ENCODE results near the gene SLC6A14.

SLC6A14 gene

DNA sequence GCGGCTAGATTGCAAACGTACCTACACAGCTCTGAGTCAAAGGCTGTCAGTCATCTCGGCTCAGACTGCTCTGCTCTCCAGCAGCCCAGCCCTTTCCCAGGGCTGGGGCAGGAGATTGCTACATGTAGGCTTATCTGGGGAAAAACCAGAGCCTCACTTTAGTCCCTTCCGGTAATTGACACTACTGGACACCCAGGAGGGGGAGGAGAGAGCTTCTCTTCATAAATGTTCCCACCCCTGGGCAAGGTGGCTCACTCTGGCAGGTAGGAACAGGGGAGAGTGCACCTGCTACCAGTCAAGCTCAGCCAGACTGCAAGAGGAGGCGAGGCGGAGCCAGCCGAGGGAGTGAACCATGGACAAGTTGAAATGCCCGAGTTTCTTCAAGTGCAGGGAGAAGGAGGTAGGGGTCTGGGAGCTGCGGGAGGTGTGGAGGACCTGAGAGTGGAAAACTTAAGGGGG lies at the start of gene SLC6A14:
TSS of gene SLC6A14 (plus strand) at position 249 of the 459 bp plus-strand sequence. CDS start at position 353, 104 bp downstream.
- no peak for DNase-seq

- DNase-seq: no peak
These were observed 40.7 kb upstream of the SLC6A14 start for GRCh38 chrX:116395752-116396151.

GRCh38 chrX:116399681-116400080 lies 36.7 kb upstream of the SLC6A14 start:
- no peak for DNase-seq

DNA sequence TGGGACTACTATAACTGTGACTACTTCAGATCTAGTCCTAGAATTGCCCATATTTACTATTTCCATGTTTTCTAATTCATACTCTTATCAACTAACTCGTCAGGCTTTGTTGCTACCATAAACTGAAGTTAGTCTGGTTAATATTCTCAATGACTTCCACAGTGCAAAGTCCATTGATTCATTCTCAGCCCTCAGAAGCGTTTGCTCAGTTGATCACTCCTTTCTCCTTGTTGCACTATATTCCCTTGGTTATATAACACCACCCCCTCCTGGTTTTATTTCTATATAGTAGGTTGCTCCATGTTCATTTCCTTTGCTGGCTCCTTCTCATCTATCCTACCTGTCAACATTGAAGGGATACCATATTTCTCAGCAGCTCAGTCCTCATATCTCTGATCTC lies 27.2 kb upstream of the SLC6A14 start:
- no peak for DNase-seq

- no peak for DNase-seq
These were observed 23.1 kb upstream of the SLC6A14 start for GRCh38 chrX:116413273-116413672.

GRCh38 chrX:116417214-116417613 lies 19.2 kb upstream of the SLC6A14 start:
- DNase-seq: no peak

GRCh38 chrX:116417968-116418367 lies 18.4 kb upstream of the SLC6A14 start:
- no peak for DNase-seq

DNA sequence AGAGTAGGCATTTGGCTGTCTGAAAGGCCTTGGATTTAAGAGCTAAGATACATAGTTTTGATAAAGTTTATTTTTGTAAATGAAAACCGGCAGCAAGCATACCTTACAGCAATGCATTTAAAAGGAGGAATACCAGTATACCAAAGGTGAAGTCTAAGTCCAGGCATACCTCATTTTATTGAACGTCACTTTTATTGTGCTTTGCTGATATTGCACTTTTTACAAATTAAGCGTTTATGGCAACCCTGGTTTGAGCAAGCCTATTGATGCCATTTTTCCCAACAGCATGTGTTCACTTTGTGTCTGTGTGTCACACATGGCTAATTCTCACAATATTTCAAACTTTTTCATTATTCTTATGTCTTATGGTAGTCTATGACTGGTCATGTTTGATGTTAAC lies 8.4 kb upstream of the SLC6A14 start:
- no peak for DNase-seq

- DNase-seq: no peak
These were observed 809 bp upstream of the SLC6A14 start for GRCh38 chrX:116435597-116435996.

DNA sequence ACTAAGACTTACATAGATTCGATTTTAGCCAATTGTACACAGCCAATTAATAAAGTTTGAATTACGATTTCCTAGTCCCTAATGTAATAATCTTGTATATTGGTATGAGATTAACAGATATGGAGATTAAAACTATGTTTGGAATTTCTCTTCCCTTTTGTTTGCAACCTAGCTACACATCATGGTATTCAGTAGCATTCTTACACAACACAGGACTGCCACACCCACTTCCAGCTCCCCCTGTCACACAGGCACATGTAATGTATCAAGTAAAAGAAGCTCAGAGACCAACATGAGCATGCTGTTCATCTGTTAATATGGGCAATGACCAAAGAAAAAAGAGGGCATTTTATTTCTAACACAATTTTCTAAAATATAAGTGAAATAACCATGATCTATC lies 12.8 kb downstream of the SLC6A14 start:
- no peak for DNase-seq

GRCh38 chrX:116462822-116463221 lies 26.4 kb downstream of the SLC6A14 start, which contains the start of gene CT83:
TSS of gene CT83 (minus strand) at chrX:116462976. CDS start at chrX:116462856, 120 bp downstream.
- DNase-seq: no peak

DNA sequence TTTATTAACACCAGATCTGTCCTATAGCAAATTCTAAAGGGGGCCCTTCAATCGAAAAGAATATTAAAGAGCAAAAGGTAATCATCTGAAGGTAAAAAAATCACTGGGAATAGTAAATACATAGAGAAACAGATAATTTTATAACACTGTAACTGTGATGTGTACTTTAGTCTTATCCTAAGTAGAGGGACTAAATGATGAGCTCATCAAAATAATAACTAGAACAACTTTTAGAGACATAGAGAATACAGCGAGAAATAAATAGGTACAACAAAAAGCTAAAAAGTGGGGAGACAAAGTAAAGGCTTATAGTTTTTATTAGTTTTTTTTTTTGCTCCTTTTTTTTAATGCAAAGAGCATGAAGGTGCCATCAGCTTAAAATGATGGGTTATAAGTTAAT lies 43.7 kb downstream of the SLC6A14 start:
- no peak for DNase-seq

- no peak for DNase-seq
These were observed 53.7 kb downstream of the SLC6A14 start for GRCh38 chrX:116490104-116490503.

DNA sequence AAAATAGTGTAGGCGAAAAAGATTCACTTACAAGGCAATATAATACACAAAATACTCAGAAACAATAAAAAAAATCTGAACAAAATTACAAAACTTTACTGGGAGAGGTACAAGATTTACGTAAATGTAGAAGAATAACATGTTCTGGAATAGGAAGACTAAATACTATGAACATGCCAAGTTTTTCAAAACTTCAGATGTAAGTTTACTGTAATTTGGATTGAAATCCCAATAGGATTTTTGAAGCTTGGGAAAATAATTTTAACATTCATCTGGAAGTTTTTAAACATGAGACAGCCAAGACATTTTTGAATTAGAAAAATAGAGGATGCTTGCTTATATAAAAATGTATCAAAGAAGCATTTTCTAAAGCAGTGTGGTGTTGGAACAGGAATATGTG lies 56.9 kb downstream of the SLC6A14 start:
- DNase-seq: no peak

DNA sequence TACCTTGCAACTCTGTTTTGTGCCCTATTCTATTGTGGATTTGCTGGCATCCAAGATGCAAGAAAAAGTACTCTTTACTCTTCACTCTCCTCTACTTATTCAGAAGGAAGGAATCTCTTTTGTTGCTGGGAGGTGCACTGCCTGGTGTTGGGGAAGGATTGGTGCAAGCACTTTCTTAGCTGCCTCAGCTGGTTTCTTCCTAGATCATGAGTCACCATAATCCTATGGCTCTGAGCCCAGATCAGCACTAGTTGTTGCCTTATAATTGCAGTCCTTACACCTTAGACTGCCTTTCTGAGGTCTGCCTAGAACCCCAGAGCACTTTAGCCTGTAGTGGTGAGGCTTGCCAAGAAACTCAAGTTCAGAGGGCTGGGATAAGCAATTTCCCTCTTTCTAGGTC lies 63.4 kb downstream of the SLC6A14 start:
- DNase-seq: no peak
